ENCODE data around the gene TSHR.
A peak's percentile ranks its signal among the peaks of the same experiment; 100 is the strongest.
"Not testable (repeated sequence)": the region's sequence is repeated elsewhere in the genome, so short reads cannot be mapped to it uniquely, and the experiment has no call there.

Gene TSHR

GRCh38 chr14:80955416-80955941 is at the start of gene TSHR:
Gene TSHR (plus strand): TSS chr14:80955621. CDS start chr14:80955681, 60 bp downstream.
- DNase-seq (ENCODE audit: low read depth, low spot score): no peak

- DNase-seq (ENCODE audit: low read depth, low spot score): no peak
Measured at GRCh38 chr14:80906336-80906735, 49.1 kb upstream of the TSHR start.

DNA sequence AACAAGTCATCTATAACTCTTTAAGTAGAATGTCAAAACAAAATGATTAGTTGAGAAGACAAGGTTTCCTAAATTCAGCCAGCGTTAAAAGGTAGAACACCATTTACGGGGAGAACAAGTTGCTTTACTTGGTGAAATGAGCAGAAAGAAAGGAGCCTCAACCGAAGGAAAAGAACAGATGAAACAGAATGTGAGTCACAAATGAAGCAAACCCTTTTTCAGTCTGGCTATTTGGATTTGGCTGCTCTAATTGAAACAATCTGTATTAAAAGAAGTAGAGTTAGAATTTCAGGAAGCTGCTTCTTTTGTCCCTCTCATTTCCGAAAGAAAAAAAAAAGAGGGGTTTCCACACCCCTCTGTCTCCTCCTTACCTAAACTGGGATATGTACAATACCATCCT is 48.5 kb upstream of the TSHR start:
- DNase-seq (ENCODE audit: low read depth, low spot score): no peak

DNA sequence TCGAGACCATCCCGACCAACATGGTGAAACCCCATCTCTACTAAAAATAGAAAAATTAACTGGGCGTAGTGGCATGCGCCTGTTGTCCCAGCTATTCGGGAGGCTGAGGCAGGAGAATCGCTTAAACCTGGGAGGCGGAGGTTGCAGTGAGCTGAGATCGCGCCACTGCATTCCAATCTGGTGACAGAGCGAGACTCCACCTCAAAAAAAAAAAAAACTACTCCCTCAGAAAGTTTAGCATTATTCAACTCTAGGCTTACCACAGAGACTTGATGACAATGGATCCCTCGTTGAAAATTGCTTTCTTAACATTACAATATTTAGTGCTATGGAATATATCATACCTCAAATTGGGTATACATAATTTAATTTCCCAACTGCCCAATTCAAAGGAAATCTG is 43.4 kb upstream of the TSHR start:
- DNase-seq (ENCODE audit: low read depth, low spot score): not testable (repeated sequence)

GRCh38 chr14:80919622-80920021 is 35.8 kb upstream of the TSHR start:
- DNase-seq (ENCODE audit: low read depth, low spot score): no peak

GRCh38 chr14:80923368-80923767 is 32.1 kb upstream of the TSHR start:
- no peak for DNase-seq (ENCODE audit: low read depth, low spot score)

DNA sequence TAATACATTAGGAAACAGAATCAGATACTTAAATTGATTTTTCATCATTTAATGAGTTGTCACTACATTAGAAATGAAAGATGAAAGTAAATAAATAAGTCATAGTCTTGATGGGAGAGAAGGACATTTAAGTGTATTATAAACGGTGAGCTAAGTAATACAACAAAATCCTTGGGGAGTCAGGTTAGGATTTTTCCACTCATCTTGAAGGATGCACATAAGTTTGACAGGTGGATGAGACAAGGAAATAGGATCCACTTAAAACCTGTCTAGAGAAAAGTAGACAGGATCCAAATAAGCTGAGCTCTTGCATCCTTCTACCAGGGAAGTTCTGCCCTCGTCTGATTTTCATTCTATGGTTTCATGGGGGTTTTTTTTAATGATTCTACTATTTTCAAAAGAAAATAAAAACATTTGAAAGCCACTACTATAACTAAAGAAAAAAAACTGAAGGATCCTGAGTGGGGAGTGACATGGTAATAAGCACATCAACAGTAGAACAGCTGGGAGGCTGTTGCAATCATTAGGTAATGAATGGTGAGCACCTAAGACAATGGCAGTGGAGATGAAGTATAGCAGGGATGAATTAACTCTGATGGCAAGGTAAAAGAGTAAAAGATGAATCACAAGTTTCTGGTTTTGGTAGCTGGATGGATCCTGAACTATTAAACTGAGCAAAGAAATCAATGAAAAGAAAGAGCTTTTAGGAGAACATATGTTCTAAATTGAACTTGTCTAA is 30.9 kb upstream of the TSHR start:
- no peak for DNase-seq (ENCODE audit: low read depth, low spot score)

DNA sequence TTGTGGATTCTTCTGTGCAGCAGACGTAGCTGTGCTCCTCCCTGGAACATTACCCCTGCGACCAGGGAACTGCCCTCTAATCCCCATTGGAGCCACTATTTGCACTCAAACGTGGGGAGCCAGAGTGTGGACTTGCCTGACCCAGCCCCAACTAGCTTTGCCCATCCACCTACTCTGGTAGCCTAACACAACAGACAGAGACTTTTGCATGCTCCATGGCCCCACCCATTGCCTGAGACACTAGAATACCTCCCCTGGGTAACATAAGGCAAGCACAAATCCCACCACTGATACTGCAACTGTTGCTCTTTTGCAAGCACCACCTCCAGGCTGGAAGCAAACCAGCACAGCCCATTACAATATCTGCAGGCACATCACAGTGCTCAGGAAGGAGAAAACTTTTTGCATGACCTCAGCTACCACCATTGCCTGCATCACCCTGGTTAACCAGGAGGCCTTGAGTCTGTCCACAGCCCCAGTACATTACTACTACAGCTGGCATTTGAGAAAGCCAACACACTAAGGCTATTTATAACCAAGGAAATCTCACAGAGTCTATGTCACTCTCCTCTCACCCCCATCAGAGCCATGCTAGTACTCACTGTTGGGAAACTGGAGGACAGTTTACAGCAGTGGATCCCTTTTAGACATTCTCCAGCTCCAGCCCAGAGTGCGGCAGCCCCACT is 28.9 kb upstream of the TSHR start:
- no peak for DNase-seq (ENCODE audit: low read depth, low spot score)

DNA sequence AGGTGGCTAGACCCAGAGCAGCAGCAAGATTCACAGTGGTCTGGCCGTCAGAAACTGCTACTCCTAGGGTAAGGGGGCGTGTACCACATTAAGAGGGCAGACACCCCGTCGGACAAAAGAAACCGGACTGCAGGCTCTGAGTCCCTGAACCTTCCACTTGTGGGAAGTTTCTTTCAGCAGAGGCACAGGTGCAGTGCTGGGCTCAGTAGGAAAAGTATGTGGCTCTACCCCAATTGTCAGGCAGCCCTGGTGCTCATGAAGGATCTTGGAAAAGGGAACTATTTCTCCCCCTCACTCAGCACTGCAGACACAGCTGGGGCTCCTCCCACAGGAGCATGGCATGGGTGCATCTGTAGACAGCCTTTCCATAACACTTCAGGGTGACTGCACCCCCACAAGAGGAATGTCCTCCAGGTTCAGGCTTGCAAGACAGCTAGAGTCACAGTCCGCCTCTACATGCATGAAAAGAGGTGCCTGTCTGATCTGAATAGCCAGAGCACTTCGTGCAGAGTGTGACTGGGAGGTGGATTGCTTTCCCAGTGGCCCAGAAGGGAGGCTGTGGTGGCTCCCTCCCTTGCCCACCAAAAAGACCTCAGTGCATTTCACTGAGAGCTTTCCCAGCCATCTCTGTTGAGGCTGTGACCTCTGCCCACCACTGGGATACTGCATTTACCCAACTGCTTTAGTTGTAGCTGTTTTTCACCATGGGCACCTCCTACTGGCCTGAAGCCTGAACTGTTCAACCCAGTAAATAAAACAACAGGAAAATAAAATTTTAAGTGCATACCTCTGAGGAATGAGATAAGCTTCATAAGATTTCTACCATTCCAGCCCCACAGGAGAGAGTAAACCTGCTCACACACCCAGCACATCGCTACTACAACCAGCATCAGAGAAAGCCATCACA is 28.1 kb upstream of the TSHR start:
- DNase-seq (ENCODE audit: low read depth, low spot score): no peak

DNA sequence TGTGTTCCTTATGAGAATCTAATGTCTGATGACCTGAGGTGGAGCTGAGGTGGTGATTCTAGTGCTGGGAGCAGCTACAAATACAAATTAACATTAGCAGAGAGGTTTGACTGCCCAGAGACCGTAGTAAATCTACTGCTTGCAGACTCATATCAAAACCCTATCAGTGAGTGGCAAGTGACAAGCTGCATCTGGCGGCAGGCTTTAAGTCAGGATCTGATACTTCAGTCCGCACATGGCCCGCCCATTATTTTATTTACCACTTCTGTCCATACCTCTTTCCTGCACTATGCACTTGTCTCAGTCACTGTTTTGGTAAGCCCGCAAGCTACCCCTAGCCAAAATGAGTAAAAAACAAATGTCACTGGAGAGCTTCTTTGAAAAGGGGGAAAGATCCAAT is 25.3 kb upstream of the TSHR start:
- no peak for DNase-seq (ENCODE audit: low read depth, low spot score)

DNA sequence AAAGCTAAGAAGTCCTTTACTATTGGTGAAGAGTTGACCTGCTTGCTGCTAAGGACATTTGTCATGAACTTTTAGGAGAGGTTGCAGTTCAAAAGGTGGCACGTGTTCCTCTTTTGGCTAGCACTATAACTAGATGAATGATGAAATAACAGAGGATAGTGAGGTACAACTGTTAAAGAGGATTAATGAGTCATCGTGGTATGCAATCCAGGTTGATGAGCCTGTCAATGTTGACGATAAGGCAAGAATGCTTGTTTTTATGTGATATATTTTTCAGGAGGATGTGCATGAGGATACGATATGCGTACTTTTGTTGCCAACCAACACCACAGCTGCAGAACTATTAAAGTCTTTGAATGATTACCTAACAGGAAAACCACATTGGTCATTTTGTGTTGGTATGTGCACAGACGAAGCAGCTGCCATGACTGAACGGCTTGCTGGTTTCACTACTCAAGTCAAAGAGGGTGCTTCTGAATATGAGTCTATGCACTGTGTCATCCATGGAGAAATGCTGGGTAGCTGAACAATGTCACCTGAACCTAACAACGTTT is 24.5 kb upstream of the TSHR start:
- no peak for DNase-seq (ENCODE audit: low read depth, low spot score)

DNA sequence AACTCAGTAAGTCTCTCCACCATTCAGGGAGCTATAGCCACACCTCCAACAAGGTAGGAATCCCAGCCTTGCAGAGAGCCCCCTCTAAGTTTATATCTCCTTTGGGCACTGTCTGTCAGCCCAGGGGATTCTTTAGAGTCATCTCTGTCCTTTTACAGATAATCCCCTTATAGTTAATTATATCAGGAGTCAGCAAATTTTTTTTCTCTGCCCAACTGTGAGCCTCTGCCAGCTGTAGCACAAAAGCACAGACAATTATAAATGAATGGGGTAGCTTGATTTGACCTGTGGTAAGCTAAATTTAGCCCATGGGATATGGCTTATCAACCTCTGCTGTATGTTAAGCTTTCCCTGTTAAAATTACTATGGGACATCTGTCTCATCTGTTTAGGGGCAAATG is 22.1 kb upstream of the TSHR start:
- no peak for DNase-seq (ENCODE audit: low read depth, low spot score)

DNA sequence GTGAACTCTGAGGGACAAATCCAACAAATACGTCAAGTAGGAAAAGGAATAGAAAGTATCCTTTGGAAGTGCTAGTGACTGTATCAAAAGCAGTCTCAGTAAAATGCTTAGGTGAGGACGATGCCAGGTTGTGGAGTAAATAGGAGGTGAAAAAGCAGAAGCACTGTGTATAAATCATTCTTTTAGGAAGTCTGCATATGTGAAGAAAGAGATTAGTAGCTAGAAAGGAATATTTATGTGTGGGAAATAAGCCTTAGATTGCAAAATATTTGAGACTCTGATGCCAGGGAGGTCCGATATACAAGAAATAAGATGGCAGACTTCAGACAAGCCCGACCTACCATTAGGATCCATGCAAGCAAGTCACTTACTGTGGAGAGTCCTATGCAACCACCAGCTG is 21.7 kb upstream of the TSHR start:
- no peak for DNase-seq (ENCODE audit: low read depth, low spot score)

GRCh38 chr14:80940146-80940545 is 15.3 kb upstream of the TSHR start:
- no peak for DNase-seq (ENCODE audit: low read depth, low spot score)

GRCh38 chr14:80941241-80942185 is 13.9 kb upstream of the TSHR start, which contains the start of gene CEP128:
Gene CEP128 (minus strand): TSS chr14:80941738.
- DNase-seq (ENCODE audit: low read depth, low spot score): peak; percentile 90

DNA sequence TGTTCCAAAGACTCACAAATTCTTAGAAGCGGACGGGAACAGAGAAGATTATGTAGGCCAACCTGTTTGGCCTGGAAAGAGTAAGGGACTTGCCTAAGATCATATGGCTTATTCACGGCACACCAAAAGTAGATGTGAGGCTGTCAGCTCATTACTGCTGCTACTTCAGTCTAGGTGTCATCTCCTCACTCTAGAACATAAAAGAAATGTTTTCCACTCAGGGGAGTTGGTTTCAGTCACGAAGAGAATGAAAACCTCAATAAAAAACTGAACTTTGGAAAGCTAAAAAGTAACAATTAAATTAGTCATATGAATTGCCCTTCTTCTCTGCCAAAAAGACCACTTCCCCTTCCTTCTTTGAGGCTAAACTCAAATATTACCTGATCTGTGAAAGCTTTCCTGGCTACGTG is 13.2 kb upstream of the TSHR start:
- no peak for DNase-seq (ENCODE audit: low read depth, low spot score)

- no peak for DNase-seq (ENCODE audit: low read depth, low spot score)
Measured at GRCh38 chr14:80944861-80945617, 10.4 kb upstream of the TSHR start.

GRCh38 chr14:80946187-80946586 is 9.2 kb upstream of the TSHR start:
- DNase-seq (ENCODE audit: low read depth, low spot score): no peak

GRCh38 chr14:80946797-80947196 is 8.6 kb upstream of the TSHR start:
- no peak for DNase-seq (ENCODE audit: low read depth, low spot score)

- DNase-seq (ENCODE audit: low read depth, low spot score): no peak
Measured at GRCh38 chr14:80948291-80948690, 7.1 kb upstream of the TSHR start.

Data from smooth muscle cell of the brain vasculature (primary cell).